Stomach (tissue), 4 donors: ENCODE results near the gene CHD5.

ENCODE experiments used
- EP300 ChIP-seq: sonication (generic); formaldehyde crosslinking; IDR thresholded peaks from one replicate; pipeline ENCODE4 v1.6.1; 2017; ENCODE audit warnings: antibody characterized with exemption
- POLR2A ChIP-seq, 4 donors: fragments of 450-650 bp; IDR thresholded peaks; one replicate each; pipeline ENCODE4 v1.6.1; 2016; ENCODE audit warnings: antibody characterized with exemption in 4 of 4, control low read depth in 2 of 4, mild to moderate bottlenecking in 1 of 4, moderate library complexity in 1 of 4
- TF ChIP-seq, protein P1 (sequence below), 7 experiments: fragments of 450-650 bp in 4 of 7; fragments of 200-600 bp in 3 of 7; sonication (generic) in 3 of 7; IDR thresholded peaks; one replicate each; pipeline ENCODE4 v1.5.1; 2016 to 2019; ENCODE audit warnings: antibody characterized with exemption in 7 of 7, control low read depth in 2 of 7, mild to moderate bottlenecking in 1 of 7

DNA sequence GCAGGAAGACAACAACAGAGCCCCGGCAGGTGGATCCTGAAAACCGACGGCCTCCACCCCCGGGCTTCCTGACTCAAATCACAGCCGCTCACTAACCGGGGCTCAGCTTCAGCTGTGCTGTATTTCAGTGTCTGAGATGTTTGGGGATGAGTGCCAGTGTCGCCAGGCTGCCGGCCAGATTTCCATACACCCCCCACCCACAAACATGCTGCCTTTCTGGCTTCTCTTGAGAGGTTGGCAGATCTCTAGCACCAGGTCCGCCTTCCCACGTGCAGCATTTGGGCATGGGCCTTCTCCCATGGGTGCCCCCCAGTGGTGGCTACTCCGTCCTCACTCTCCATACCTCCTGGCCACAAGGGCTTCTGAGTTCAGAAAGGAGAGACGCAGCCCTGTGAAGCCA is 99.7 kb downstream of the CHD5 start:
- TF ChIP-seq EP300 (no peak), POLR2A (IDR thresholded peaks at IDR 0.05) (no peak)
- TF ChIP-seq, protein P1, sequence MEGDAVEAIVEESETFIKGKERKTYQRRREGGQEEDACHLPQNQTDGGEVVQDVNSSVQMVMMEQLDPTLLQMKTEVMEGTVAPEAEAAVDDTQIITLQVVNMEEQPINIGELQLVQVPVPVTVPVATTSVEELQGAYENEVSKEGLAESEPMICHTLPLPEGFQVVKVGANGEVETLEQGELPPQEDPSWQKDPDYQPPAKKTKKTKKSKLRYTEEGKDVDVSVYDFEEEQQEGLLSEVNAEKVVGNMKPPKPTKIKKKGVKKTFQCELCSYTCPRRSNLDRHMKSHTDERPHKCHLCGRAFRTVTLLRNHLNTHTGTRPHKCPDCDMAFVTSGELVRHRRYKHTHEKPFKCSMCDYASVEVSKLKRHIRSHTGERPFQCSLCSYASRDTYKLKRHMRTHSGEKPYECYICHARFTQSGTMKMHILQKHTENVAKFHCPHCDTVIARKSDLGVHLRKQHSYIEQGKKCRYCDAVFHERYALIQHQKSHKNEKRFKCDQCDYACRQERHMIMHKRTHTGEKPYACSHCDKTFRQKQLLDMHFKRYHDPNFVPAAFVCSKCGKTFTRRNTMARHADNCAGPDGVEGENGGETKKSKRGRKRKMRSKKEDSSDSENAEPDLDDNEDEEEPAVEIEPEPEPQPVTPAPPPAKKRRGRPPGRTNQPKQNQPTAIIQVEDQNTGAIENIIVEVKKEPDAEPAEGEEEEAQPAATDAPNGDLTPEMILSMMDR (IDR thresholded peaks at IDR 0.05) = no peak
